GM20000 (cell line): Measurements from ENCODE around the gene CATSPER1.
A peak's percentile ranks its signal among the peaks of the same experiment; 100 is the strongest.

Experiments
- DNase-seq: peaks from one replicate; pipeline ENCODE4 v3.0.0; 2012; ENCODE audit warnings: low spot score
- TF ChIP-seq, protein P1 (sequence below): IDR thresholded peaks from 2 replicates; pipeline ENCODE4 v1.5.1; 2012; ENCODE audit warnings: mild to moderate bottlenecking, control low read depth; ENCODE audit errors: extremely low read depth, missing control alignments

Gene CATSPER1

DNA sequence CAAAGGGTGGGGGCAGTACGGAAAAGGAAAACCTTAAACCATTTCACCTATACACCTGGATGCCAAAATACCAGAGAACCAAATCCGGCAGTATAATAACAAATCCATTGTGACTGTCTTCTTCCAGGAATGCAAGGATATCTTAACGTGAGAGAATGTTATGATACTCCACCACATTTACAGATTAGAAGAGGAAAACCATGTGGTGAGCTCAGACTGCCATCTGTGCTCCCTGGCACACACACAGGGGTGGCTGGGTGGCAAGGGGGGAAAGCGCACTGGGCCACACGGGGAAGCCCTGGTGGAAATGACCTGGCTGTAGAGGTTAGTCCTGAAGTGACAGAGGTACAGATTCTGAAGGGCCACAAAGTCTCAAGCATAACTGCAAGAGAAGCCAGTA is 34.2 kb downstream of the CATSPER1 start:
- no peak for DNase-seq
- TF ChIP-seq, protein P1, sequence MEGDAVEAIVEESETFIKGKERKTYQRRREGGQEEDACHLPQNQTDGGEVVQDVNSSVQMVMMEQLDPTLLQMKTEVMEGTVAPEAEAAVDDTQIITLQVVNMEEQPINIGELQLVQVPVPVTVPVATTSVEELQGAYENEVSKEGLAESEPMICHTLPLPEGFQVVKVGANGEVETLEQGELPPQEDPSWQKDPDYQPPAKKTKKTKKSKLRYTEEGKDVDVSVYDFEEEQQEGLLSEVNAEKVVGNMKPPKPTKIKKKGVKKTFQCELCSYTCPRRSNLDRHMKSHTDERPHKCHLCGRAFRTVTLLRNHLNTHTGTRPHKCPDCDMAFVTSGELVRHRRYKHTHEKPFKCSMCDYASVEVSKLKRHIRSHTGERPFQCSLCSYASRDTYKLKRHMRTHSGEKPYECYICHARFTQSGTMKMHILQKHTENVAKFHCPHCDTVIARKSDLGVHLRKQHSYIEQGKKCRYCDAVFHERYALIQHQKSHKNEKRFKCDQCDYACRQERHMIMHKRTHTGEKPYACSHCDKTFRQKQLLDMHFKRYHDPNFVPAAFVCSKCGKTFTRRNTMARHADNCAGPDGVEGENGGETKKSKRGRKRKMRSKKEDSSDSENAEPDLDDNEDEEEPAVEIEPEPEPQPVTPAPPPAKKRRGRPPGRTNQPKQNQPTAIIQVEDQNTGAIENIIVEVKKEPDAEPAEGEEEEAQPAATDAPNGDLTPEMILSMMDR = no peak

GRCh38 chr11:65988791-65989592 is 37.3 kb downstream of the CATSPER1 start:
- TF ChIP-seq, protein P1 = peak; percentile 99
- peak; percentile 90 for DNase-seq

GRCh38 chr11:65987336-65987735 is 38.9 kb downstream of the CATSPER1 start:
- TF ChIP-seq, protein P1 = no peak
- DNase-seq = no peak

GRCh38 chr11:65983589-65983987 is 42.7 kb downstream of the CATSPER1 start:
- no peak for DNase-seq
- TF ChIP-seq, protein P1 = no peak

- DNase-seq = no peak
- TF ChIP-seq, protein P1 = no peak
These were observed 43.3 kb downstream of the CATSPER1 start for GRCh38 chr11:65982824-65983588.

DNA sequence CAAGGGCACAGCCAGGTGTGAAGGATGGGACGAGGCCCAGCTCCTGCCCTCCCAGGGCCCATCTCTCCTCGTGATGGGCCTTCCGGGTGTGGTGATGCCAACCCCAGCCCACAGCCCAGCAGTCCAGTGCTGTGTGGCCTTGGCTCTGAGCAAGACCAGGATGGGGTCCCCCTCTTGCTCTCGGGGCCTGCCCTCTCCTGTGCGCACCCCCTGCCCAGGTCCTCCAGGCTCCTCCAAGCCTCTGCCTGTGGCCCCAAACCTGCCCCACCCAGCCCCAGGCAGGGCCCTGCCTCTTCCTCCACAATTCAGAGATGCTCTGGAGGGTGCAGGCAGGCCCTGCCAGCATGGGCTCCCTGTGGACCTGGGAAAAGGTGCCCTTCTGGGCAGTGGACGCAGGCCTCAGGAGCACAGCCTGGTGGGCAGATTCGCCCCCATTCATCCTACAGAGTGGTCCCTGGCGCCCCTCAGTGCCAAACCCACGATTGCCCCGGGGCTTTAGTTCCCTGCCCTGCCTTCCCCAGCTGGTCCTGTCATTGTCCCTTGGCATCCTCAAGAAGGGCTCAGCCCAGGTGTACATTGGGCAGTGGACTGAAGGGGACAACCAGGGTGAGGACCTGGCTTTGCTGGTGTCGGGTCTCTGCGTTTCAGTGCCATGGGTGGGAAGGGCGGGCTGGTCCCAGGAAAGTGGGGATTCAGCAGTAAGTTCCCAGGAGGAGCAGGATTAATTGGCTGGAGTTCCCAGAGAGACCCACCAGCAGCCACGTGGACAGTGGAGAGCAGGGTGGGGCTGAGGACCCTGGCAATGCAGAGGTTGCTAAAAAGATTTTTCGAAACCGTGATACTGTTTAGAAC is 44.1 kb downstream of the CATSPER1 start:
- no peak for DNase-seq
- TF ChIP-seq, protein P1 = no peak
